Measurements from ENCODE around the gene IL1F10. TPM values are rescaled to one million over a fixed set of nuclear protein-coding genes. Genes with fewer than 3 reads are reported as not detected.

Gene IL1F10
- total and polyA plus RNA-seq, 9 donors, result not detected

DNA sequence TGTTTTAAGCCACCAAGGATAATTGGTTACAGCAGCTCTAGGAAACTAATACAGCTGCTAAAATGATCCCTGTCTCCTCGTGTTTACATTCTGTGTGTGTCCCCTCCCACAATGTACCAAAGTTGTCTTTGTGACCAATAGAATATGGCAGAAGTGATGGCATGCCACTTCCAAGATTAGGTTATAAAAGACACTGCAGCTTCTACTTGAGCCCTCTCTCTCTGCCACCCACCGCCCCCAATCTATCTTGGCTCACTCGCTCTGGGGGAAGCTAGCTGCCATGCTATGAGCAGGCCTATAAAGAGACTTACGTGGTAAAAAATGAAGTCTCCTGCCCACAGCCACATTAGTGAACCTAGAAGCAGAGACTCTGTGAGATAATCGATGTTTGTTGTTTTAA is 3.5 kb upstream of the IL1F10 start:
- DNase-seq, result no peak
- H3K27me3 ChIP-seq, result no peaks in the 10 kb centered on the region
- no peak overlapping the region for H3K27ac ChIP-seq
- H3K36me3 ChIP-seq, result no peaks in the 10 kb centered on the region
- WGBS, 3 donors, result 70 to 80% (median 72%) methylated on average over 5 of the region's 5 CpGs
- H3K9me3 ChIP-seq, result no peaks in the 10 kb centered on the region
- H3K4me1 ChIP-seq (ENCODE audit: insufficient read depth), result no peaks in the 10 kb centered on the region
- H3K4me3 ChIP-seq, result no peak overlapping the region
- TF ChIP-seq POLR2A (IDR thresholded peaks at IDR 0.05) (no peak), CTCF (IDR thresholded peaks at IDR 0.05) (no peak), EP300 (IDR thresholded peaks at IDR 0.05) (no peak)
- intact Hi-C loops (cut with DNase I), result no loop called here

DNA sequence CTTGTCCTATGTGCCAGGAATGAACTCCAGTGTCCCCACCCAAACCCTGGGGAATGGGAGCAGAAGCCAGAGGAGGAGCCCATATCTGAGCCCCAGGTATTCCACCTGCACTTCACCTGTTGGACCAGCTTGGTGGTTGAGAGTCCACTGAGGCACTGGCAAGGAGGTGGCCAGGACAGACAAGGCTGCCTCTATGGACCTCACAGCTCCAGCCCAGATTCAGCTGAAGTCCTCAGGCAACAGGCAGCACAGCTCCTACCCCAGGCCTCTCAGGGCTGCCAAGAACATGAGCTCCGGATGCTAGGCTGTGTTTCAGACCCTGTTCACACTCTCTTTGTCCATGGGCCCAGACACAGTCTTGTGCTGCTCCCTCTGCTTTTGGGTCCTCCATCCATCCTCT is 2.9 kb upstream of the IL1F10 start:
- no peaks in the 10 kb centered on the region for H3K9me3 ChIP-seq
- intact Hi-C loops (cut with DNase I), result no loop called here

GRCh38 chr2:113068249-113068648 is 479 bp downstream of the IL1F10 start:
- Histone ChIP-seq H3K4me1 (ENCODE audit: insufficient read depth) (no peaks in the 10 kb centered on the region), H3K9me3 (no peaks in the 10 kb centered on the region), H3K36me3 (no peaks in the 10 kb centered on the region), H3K4me3 (no peak overlapping the region), H3K27me3 (no peaks in the 10 kb centered on the region), H3K27ac (no peak overlapping the region)
- no peak for DNase-seq
- no peak for TF ChIP-seq EP300 (IDR thresholded peaks at IDR 0.05)
- no peak for TF ChIP-seq CTCF (IDR thresholded peaks at IDR 0.05)
- no peak for TF ChIP-seq POLR2A (IDR thresholded peaks at IDR 0.05)
- intact Hi-C loops (cut with DNase I), result no loop called here
- 57 to 69% (median 62%) methylated on average over 2 of the region's 2 CpGs for WGBS, 3 donors

More for the DNA sequence above, 2.9 kb upstream of the IL1F10 start:
- no peaks in the 10 kb centered on the region for H3K4me1 ChIP-seq (ENCODE audit: insufficient read depth)
- 58 to 87% (median 69%) methylated on average over 1 of the region's 1 CpG for WGBS, 3 donors
- H3K27ac ChIP-seq, result no peak overlapping the region
- TF ChIP-seq EP300 (IDR thresholded peaks at IDR 0.05) (no peak), POLR2A (IDR thresholded peaks at IDR 0.05) (no peak), CTCF (IDR thresholded peaks at IDR 0.05) (no peak)
- H3K36me3 ChIP-seq, result no peaks in the 10 kb centered on the region
- H3K4me3 ChIP-seq, result no peak overlapping the region
- H3K27me3 ChIP-seq, result no peaks in the 10 kb centered on the region
- DNase-seq, result no peak

GRCh38 chr2:113068706-113069485 is 1.1 kb downstream of the IL1F10 start:
- H3K36me3 ChIP-seq, result no peaks in the 10 kb centered on the region
- H3K9me3 ChIP-seq, result no peaks in the 10 kb centered on the region
- no peak for TF ChIP-seq POLR2A (IDR thresholded peaks at IDR 0.05)
- TF ChIP-seq EP300 (IDR thresholded peaks at IDR 0.05), result no peak
- TF ChIP-seq CTCF (IDR thresholded peaks at IDR 0.05), result no peak
- H3K4me3 ChIP-seq, result no peak overlapping the region
- no peak for DNase-seq
- no peaks in the 10 kb centered on the region for H3K27me3 ChIP-seq
- WGBS, 3 donors, result 27 to 45% (median 29%) methylated on average over 5 of the region's 5 CpGs
- no peaks in the 10 kb centered on the region for H3K4me1 ChIP-seq (ENCODE audit: insufficient read depth)
- H3K27ac ChIP-seq, result no peak overlapping the region
- intact Hi-C loops (cut with DNase I), result no loop called here

Measured in ovary (tissue), 9 donors.